GM12872 (cell line): ENCODE results near the gene DTNA.

ENCODE experiments used
- CTCF ChIP-seq: IDR thresholded peaks from 3 replicates; pipeline ENCODE4 v1.5.1; 2011; ENCODE audit warnings: low read depth, mild to moderate bottlenecking, low read length, moderate library complexity; ENCODE audit not compliant: insufficient read depth

DTNA gene

GRCh38 chr18:34873986-34874580 is 164.0 kb downstream of the DTNA start:
- no peak for TF ChIP-seq CTCF

- no peak for TF ChIP-seq CTCF
These were observed 165.1 kb downstream of the DTNA start for GRCh38 chr18:34875150-34875549.

- no peak for TF ChIP-seq CTCF
These were observed 170.3 kb downstream of the DTNA start for GRCh38 chr18:34880403-34880802.

GRCh38 chr18:34880882-34881834 is 171.1 kb downstream of the DTNA start:
- TF ChIP-seq CTCF, result no peak

GRCh38 chr18:34884436-34884835 is 174.3 kb downstream of the DTNA start:
- no peak for TF ChIP-seq CTCF

GRCh38 chr18:34886177-34886576 is 176.1 kb downstream of the DTNA start:
- no peak for TF ChIP-seq CTCF

GRCh38 chr18:34887881-34888580 is 177.9 kb downstream of the DTNA start:
- no peak for TF ChIP-seq CTCF
